ENCODE results near the gene SARS2. TPM values are rescaled to one million over a fixed set of nuclear protein-coding genes. Genes with fewer than 3 reads are reported as not detected.

SARS2 gene
- total and polyA plus RNA-seq, 9 donors = 5.0 to 20.6 (median 18.0) TPM

- intact Hi-C loops (cut with DNase I) = loop anchor here in 1 of 4 donors (5.0 kb wide), 1 partner anchor 529 kb away; the partner anchor contains the start of gene FAM98C
- TF ChIP-seq POLR2A (IDR thresholded peaks at IDR 0.05) = peak; percentile 7
- no peak for TF ChIP-seq CTCF (IDR thresholded peaks at IDR 0.05)
- no peak for TF ChIP-seq EP300 (IDR thresholded peaks at IDR 0.05)
- 0% methylated on average over 35 to 40 of the region's 40 CpGs for WGBS, 3 donors
- H3K4me3 ChIP-seq = peak within 1 kb of the TSS; percentile 91
- H3K9me3 ChIP-seq = no peaks in the 10 kb centered on the region
- no peaks in the 10 kb centered on the region for H3K36me3 ChIP-seq
- DNase-seq = peak; percentile 97 to 99 (median 98)
- no peaks in the 10 kb centered on the region for H3K27me3 ChIP-seq
- H3K27ac ChIP-seq = peak within 1 kb of the TSS; percentile 90 to 92
- H3K4me1 ChIP-seq (ENCODE audit: insufficient read depth) = peaks cover 12% of the 10 kb centered on the region
These were observed 385 bp upstream of the SARS2 start, which contains the start of gene MRPS12 for GRCh38 chr19:38930776-38931520. Gene MRPS12, plus strand, starts transcription at chr19:38930944. Its CDS starts 351 bp downstream, at chr19:38931295.

GRCh38 chr19:38928391-38929001 lies 2.1 kb downstream of the SARS2 start:
- no peaks in the 10 kb centered on the region for H3K36me3 ChIP-seq
- no peak overlapping the region for H3K4me3 ChIP-seq
- H3K27ac ChIP-seq = no peak overlapping the region
- H3K9me3 ChIP-seq = no peaks in the 10 kb centered on the region
- H3K27me3 ChIP-seq = no peaks in the 10 kb centered on the region
- peaks cover 3% of the 10 kb centered on the region for H3K4me1 ChIP-seq (ENCODE audit: insufficient read depth)
- intact Hi-C loops (cut with DNase I) = loop anchor here in 2 of 4 donors (5.0 to 10.0 kb wide), 2 partner anchors 411 to 524 kb away; partner anchors contain the start of gene FAM98C (in 1 of the 2)
- DNase-seq = no peak
- no peak for TF ChIP-seq CTCF (IDR thresholded peaks at IDR 0.05)
- no peak for TF ChIP-seq POLR2A (IDR thresholded peaks at IDR 0.05)
- no peak for TF ChIP-seq EP300 (IDR thresholded peaks at IDR 0.05)
- WGBS, 3 donors = 74 to 80% (median 80%) methylated on average over 4 of the region's 4 CpGs

- H3K36me3 ChIP-seq = no peaks in the 10 kb centered on the region
- H3K4me1 ChIP-seq (ENCODE audit: insufficient read depth) = no peaks in the 10 kb centered on the region
- H3K27me3 ChIP-seq = no peaks in the 10 kb centered on the region
- DNase-seq = no peak
- H3K9me3 ChIP-seq = no peaks in the 10 kb centered on the region
- intact Hi-C loops (cut with DNase I) = loop anchor here in 1 of 4 donors (10.0 kb wide), 1 partner anchor 520 kb away; the partner anchor contains the start of gene FAM98C
- H3K27ac ChIP-seq = no peak overlapping the region
- TF ChIP-seq CTCF (IDR thresholded peaks at IDR 0.05) (no peak), EP300 (IDR thresholded peaks at IDR 0.05) (no peak), POLR2A (IDR thresholded peaks at IDR 0.05) (no peak)
- H3K4me3 ChIP-seq = no peak overlapping the region
- WGBS, 3 donors = 93 to 97% (median 94%) methylated on average over 7 of the region's 7 CpGs
These were observed 6.2 kb downstream of the SARS2 start for GRCh38 chr19:38924388-38924787.

- Histone ChIP-seq H3K4me3 (no peak overlapping the region), H3K27ac (no peak overlapping the region), H3K4me1 (ENCODE audit: insufficient read depth) (no peaks in the 10 kb centered on the region), H3K9me3 (no peaks in the 10 kb centered on the region), H3K27me3 (no peaks in the 10 kb centered on the region), H3K36me3 (no peaks in the 10 kb centered on the region)
- TF ChIP-seq POLR2A (IDR thresholded peaks at IDR 0.05) = no peak
- no peak for TF ChIP-seq EP300 (IDR thresholded peaks at IDR 0.05)
- no peak for TF ChIP-seq CTCF (IDR thresholded peaks at IDR 0.05)
- DNase-seq = no peak
- intact Hi-C loops (cut with DNase I) = loop anchor here in 1 of 4 donors (10.0 kb wide), 1 partner anchor 518 kb away; the partner anchor contains the start of gene FAM98C
- 90 to 94% (median 92%) methylated on average over 5 of the region's 5 CpGs for WGBS, 3 donors
These were observed 8.1 kb downstream of the SARS2 start for GRCh38 chr19:38922482-38922881.

Data from ovary (tissue), 9 donors.